Right renal cortex interstitium (tissue), 3 donors: ENCODE data around the gene KANSL2. TPM values are rescaled to one million over a fixed set of nuclear protein-coding genes. Genes with fewer than 3 reads are reported as not detected.
"Not testable (repeated sequence)": the region's sequence is repeated elsewhere in the genome, so short reads cannot be mapped to it uniquely, and the experiment has no call there.

ENCODE experiments used
- DNase-seq, 3 donors: peaks; one replicate each; pipeline ENCODE4 v3.0.0-alpha.2; 2013; ENCODE audit warnings: low read depth in 3 of 3, low spot score in 2 of 3
- polyA plus RNA-seq, 3 donors: library from polyadenylated mRNA; unstranded; fragments of 120-200 nt; gene quantifications; one replicate each; pipeline ENCODE4 v1.2.1, GENCODE V29; 2013; ENCODE audit not compliant: insufficient read length in 3 of 3

KANSL2 gene
- polyA plus RNA-seq, 3 donors: 55.2 to 57.6 (median 55.8) TPM

- DNase-seq: no peak
These were observed 4.1 kb upstream of the KANSL2 start for GRCh38 chr12:48686037-48686595.

DNA sequence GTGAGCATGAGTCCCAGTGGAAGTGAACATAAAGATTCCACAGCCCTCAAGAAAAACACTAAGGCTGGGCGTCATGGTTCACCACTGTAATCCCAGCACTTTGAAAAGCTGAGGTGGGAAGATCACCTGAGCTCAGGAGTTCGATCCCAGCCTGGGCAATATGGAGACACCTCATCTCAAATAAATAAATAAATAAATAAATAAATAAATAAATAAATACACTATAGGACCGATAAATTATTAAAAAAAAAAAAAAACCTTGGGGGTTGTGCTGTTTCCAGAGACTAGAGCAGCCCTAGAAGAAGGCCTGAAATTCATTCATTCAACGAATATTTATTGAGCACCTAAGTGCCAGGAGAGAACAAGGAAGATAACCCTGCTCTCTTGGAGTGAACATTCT, 1.5 kb upstream of the KANSL2 start:
- DNase-seq: no peak

DNA sequence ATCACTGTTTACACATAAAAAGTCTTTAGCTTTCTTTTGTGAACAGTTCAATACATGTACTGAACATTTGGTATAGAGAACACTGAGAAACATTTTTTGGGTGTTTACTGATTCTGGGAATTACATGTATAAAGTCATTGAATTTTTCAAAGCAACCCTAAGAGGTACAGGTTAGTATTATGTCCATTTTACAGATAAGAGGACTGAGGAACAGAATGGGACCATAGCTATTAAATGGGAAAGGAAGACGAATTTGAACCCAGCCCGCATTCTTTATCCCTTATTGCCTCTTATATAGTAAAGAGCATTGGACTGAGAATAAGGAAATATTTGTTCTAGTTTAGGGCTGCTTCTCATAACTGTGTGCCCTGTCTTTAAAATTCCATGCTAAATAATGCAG, 889 bp upstream of the KANSL2 start:
- no peak for DNase-seq

DNA sequence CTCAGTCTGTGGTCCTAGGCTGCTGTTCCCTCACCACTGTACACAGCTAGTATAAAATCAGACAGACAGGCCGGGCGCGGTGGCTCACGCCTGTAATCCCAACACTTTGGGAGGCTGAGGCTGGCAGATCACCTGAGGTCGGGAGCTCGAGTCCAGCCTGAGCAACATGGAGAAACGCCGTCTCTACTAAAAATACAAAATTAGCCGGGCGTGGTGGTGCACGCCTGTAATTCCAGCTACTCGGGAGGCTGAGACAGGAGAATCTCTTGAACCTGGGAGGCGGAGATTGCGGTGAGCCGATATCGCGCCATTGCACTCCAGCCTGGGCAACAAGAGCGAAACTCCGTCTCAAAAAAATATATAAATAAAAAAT, 481 bp upstream of the KANSL2 start:
- not testable (repeated sequence) for DNase-seq

DNA sequence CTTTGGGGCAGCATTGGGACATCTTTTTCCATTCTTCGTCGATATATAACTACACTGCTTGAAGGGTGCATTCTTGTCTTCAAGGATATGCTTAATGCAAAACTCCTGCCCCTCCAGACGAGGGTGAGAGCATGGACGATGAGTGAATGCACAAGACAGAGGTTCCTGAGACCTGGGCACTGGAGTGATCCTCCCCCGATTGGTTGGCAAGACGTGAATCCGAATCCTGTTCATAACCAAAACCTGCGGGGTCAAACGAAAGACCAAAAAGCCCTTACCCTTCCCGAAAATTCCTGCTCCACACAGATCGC, 684 bp downstream of the KANSL2 start:
- DNase-seq: peak in 1 of 3 donors; percentile 17

DNA sequence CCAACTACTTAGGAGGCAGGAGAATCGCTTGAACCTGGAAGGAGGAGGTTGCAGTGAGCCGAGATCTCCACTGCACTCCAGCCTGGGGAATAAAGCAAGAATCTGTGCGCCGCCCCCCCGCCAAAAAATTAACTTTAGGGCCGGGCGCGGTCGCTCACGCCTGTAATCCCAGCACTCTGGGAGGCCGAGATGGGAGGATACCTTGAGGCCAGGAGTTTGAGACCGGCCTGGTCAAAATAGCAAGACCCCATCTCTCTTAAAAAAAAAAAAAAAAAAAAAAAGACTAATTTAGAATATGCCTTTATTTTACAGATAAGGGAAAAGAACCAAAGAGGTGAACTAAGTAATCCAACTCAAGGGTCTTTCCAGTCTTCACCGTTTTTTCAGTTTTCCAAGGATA, 1.2 kb downstream of the KANSL2 start:
- DNase-seq: no peak

GRCh38 chr12:48678551-48679185, 3.4 kb downstream of the KANSL2 start:
- DNase-seq: no peak

DNA sequence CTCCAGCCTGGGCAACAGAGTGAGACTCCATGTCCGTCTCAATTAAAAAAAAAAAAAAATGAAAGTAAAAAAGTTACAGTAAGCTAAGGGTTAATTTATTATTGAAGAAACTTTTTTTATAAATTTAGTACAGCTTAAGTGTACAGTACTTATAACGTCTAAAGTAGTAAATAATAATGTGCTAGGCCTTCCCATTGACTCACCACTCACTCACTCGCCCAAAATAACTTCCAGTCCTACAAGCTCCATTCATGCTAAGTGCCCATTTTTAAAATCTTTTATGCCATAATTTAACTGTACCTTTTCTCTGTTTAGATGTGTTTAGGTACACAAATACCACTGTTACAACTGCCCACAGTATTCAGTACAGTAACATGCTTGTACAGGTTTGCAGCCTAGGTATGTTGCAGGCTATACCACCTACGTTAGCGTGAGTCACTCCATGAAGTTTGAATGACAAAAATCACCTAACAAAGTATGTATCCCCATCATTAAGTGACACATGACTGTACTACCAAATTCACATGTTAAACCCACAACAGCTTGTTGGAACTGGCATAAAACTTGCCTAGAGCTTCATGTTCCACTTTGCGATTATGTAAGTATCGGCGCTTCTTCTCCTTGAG, 10.7 kb downstream of the KANSL2 start:
- no peak for DNase-seq

- DNase-seq: no peak
These were observed 13.0 kb downstream of the KANSL2 start for GRCh38 chr12:48668996-48669395.

GRCh38 chr12:48659863-48660262, 22.2 kb downstream of the KANSL2 start:
- DNase-seq: no peak

DNA sequence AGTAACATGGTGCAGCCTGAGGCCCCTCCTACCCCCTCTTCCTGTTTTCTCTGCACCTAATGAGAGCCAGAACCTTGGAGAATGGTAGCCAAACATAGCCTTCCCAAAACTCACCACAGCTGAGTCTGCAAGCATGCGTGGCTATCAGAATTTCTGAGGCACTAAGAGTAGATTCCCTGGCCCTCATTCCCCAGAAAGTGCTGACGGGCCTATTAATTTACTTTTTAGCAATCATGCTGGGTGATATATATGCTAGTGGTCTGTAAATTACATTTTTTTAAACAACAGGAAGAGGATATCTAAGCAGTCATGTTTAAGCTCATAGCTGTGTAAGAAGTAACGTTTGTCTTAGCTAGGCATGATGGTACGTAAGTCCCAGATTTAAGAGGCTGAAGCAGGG, 30.4 kb downstream of the KANSL2 start:
- DNase-seq: no peak

DNA sequence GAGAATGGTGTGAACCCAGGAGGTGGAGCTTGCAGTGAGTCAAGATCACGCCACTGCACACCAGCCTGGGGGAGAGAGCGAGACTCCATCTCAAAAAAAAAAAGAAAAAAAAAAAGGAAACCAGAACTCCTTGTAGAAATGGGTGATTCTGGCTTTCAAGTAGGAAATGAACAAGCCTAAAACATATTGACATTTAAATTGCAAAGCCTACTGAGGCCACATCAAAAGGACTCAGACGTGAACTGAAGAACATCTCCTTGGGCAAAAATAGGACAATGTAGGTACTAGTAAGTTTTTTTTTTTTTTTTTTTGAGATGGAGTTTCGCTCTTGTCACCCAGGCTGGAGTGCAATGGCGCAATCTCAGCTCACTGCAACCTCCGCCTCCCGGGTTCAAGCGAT, 36.7 kb downstream of the KANSL2 start:
- not testable (repeated sequence) for DNase-seq

DNA sequence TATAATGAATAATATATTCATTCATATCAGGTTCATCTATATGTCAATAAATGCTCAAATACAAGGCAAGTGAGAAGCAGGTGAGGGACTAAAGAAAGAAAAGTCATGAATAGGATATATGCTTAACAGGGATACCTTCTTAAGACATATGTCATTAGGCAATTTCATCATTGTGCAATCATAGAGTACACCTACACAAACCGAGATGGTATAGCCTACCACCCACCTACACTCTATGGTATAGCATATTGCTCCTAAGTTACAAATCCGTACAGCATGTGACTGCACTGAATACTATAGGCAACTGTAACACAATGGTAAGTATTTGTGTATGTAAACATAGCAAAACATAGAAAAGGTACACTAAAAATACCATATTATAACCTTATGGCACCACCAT, 39.0 kb downstream of the KANSL2 start:
- no peak for DNase-seq

- not testable (repeated sequence) for DNase-seq
These were observed 40.1 kb downstream of the KANSL2 start for GRCh38 chr12:48641752-48642555.

DNA sequence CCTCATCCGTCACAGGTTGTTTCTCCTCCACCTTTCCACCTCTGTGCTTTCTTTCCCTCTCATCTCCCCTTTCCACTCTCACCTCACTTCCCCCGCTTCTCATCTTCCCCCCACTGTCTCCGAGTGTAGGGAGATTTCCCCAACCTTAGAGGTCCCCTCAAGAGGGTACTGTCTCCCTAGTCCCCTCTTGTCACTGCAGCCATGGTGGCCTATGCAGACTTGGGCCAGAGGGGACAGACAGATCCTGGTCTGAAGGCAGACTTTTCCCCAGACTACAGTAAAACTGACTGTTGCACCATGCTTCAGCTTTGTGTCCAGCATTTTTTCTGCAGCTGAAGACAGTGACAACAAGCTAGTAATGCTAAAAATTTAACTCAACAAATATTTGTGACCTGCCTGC, 41.2 kb downstream of the KANSL2 start:
- DNase-seq: no peak

GRCh38 chr12:48640428-48640827, 41.6 kb downstream of the KANSL2 start:
- DNase-seq: no peak

- no peak for DNase-seq
These were observed 51.0 kb downstream of the KANSL2 start for GRCh38 chr12:48631071-48631470.

- no peak for DNase-seq
These were observed 51.7 kb downstream of the KANSL2 start for GRCh38 chr12:48630346-48630745.

DNA sequence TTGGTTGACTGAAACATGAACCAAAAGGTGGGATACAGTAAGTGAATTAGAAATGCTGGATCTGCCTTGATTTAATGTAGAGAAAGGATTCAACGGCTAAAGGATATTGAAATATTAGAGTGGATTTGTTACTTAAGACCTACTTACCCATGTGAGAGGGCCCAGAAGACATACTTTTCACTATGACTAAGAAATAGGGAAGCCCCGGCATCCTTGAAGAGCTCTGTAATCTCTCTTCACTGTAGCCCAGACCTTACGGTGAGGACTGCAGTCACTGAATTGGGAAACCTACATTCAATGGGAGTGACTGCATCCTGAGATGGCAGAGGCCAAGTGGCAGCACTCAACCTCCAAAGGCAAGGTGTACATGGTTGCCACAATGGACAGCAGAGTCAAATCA, 52.5 kb downstream of the KANSL2 start:
- no peak for DNase-seq

GRCh38 chr12:48627556-48627955, 54.5 kb downstream of the KANSL2 start:
- DNase-seq: no peak

- DNase-seq: not testable (repeated sequence)
These were observed 59.0 kb downstream of the KANSL2 start for GRCh38 chr12:48622997-48623396.

DNA sequence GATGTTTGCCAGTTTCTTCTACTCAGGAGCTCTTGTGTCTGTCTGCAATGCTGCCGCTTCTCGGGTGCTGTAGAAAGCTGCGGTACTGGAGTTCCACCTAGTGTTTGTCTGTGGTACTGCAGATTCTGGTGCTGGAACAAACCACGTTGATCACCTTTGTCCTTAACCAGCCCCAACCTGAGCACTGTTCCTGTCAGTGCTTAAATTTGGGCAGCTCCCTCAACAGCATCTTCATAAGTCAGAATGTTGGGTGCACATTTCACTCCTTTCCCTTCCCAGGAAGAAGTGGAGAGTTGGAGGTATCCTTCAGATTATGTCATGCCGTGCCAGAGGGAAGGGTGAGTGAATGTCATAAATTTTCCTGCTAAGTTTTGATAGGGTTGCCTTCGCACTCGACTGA, 63.5 kb downstream of the KANSL2 start:
- DNase-seq: peak; percentile 58 to 66 (median 63)
